Measurements from ENCODE around the gene ST3GAL3.

ST3GAL3 gene, protein sequence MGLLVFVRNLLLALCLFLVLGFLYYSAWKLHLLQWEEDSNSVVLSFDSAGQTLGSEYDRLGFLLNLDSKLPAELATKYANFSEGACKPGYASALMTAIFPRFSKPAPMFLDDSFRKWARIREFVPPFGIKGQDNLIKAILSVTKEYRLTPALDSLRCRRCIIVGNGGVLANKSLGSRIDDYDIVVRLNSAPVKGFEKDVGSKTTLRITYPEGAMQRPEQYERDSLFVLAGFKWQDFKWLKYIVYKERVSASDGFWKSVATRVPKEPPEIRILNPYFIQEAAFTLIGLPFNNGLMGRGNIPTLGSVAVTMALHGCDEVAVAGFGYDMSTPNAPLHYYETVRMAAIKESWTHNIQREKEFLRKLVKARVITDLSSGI

DNA sequence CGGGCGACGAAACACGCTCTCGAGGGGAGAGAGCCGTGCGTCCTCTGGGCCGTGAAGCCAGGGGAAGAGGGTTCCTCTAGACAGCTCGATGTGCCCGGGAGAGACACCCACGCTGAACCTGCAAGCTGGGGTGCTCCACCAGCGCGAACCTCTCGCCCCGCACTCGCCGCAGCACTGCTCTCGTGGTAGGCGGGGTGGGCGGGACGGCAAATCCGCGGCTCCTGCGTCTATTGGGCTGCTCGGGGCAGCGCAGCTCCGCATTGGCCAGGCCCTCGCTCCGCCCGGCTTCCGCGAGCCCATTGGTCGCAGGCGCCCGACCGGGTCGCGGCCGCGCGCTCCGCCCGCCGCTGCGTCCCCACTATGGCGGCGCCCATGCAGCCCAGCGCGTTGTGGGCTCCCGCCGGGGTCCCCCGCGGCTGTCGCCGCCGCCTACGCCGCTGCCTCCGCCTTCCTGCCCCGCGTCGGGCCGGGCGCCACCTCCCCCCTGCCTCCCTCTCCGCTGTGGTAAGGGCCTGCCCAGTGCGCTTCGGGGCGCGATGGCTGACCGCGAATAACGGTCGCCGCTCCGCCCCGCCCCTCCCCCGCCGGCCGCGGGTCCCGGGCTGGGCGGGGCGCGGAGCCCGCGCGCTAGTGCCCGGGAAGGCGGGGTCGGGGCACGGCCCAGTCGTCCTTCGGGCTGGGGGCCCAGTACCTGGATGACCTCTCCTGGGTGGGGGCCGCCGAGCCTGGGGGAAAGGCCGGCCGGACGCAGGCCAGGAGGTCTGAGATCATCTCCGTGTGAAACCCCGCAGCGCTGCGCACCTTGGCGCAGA is at the start of gene ST3GAL3:
TSS of gene ST3GAL3 (plus strand) at position 347 of the 812 bp plus-strand sequence. CDS start 28,727 bp downstream, outside the sequence.
- Histone ChIP-seq H3K9ac (ENCODE audit: low read depth, low read length) (peak within 1 kb of the TSS; percentile 73), H3K4me1 (ENCODE audit: insufficient read depth, low read length) (peaks cover 5% of the 10 kb centered on the region; the same call in 1 of the 2 replicates), H3K9me3 (ENCODE audit: control insufficient read depth, insufficient read depth, low read length) (no peaks in the 10 kb centered on the region), H3K36me3 (ENCODE audit: insufficient read depth, low read length) (peaks cover 7% of the 10 kb centered on the region)

DNA sequence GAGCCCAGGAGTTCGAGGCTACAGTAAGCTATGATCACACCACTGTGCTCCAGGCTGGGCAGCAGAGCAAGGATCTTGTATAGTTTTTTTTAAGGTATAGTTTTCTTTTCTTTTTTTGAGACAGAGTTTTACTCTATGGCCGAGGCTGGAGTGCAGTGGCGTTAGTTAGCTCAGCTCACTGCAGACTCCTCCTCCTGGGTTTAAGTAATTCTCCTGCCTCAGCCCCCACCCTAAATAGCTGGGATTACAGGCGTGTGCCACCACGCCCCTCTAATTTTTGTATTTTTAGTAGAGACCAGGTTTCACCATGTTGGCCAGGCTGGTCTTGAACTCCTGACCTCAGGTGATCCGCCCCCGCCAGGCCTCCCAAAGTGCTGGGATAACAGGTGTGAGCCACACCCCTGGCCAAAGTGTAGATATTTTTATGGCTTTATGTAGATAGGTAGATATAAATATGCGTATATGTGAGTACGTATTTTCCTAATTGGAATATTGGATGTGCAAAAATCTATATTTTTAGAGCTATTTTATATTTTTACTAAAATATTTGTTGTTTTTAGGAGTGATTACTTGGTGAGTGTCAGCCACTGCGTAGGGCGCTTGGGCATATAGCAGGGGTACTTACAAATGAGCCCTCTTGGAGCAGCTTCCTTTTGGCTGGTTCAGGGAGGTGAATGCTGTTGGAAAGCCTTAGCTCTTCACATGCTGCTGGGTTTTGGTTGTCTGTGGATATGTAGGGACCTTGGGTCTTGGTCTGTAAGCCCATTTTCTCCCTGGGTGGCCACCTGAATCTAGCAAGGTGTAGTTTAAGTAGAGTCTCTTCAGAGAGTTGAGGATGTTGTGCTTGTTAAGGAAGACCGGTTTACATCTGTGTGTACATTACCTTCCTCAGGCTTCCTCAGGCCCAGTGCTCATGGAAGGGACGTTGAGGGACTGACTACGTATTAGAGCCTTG is 47.8 kb upstream of the ST3GAL3 start:
- Histone ChIP-seq H3K9me3 (ENCODE audit: control insufficient read depth, insufficient read depth, low read length) (no peaks in the 10 kb centered on the region), H3K36me3 (ENCODE audit: insufficient read depth, low read length) (peaks cover 31% of the 10 kb centered on the region), H3K4me1 (ENCODE audit: insufficient read depth, low read length) (peaks cover 6% of the 10 kb centered on the region; the same call in 1 of the 2 replicates), H3K9ac (ENCODE audit: low read depth, low read length) (no peak overlapping the region)

DNA sequence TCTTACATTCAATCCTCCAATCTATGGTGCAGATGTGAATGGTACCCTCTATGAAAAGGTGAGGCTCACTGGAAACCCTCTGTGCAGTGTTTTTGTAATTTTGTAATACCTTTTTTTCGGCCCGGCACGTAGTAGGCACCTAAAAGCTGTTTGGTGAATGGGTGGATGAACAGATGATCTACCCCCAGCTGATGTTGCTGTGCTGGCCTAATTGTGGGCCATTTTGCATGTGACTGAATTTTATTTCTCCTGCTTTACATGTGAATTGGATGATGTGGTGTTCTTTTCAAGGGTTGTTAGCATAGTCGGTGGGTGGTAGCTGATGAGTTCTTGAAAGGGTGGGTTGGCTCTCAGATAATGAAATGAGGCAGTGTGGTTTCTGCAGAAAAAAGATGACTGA is 47.0 kb upstream of the ST3GAL3 start:
- H3K9ac ChIP-seq (ENCODE audit: low read depth, low read length), result no peak overlapping the region
- peaks cover 6% of the 10 kb centered on the region; the same call in 1 of the 2 replicates for H3K4me1 ChIP-seq (ENCODE audit: insufficient read depth, low read length)
- H3K36me3 ChIP-seq (ENCODE audit: insufficient read depth, low read length), result peaks cover 29% of the 10 kb centered on the region
- no peaks in the 10 kb centered on the region for H3K9me3 ChIP-seq (ENCODE audit: control insufficient read depth, insufficient read depth, low read length)

DNA sequence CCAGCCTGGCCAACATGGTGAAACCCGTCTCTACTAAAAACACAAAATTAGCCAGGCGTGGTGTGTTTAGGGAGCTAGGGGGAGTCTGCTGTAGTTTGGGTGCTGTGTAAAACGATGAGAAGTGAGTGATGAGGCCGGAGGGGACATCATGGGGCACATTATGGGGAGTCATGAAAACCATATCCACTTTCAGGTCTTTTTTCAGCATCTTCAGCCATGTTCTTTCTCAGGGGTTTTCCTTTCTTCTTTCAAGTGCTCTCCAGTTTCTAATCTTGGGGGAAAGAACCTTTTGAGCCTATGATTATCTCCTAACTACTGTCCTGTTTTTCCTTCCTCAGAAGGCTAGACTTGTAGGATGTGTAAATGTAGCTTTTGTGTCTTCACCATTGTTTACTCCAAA is 43.0 kb upstream of the ST3GAL3 start:
- Histone ChIP-seq H3K4me1 (ENCODE audit: insufficient read depth, low read length) (peaks cover 6% of the 10 kb centered on the region; the same call in 1 of the 2 replicates), H3K9me3 (ENCODE audit: control insufficient read depth, insufficient read depth, low read length) (no peaks in the 10 kb centered on the region), H3K9ac (ENCODE audit: low read depth, low read length) (no peak overlapping the region), H3K36me3 (ENCODE audit: insufficient read depth, low read length) (peaks cover 49% of the 10 kb centered on the region)

DNA sequence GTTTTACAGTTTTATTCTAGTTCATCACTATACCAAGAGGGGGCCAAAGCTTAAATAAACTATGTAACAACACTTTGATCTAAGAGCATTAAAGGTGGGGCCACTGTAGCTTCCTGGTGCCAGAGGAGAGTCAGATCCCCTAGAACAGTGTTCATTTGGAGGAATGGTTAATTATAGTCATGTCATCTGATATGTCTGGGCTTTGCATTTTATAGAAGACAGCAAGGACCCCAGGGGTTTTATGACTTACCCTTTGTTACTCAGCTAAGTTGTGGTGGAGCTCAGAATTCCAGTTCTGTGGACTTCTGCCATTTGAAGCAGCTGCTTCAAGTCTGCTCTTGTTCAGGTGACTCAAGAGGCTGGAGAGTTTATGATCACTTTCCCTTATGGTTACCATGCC is 40.7 kb upstream of the ST3GAL3 start:
- H3K9me3 ChIP-seq (ENCODE audit: control insufficient read depth, insufficient read depth, low read length), result no peaks in the 10 kb centered on the region

DNA sequence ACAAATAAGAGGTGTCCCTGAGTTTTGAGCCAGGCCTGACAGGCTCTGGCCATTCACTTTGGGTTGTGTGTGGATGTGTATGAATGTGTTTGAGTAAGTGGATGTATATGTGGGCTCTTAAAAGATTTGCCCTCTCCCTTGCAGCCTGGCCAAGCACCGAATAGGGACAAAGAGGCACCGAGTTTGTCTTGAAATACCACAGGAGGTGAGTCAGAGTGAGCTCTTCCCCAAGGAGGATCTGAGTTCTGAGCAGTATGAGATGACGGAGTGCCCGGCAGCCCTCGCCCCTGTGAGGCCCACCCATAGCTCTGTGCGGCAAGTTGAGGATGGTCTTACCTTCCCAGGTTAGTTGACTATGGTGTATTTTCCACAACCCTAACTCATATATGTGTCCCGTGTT is 38.4 kb upstream of the ST3GAL3 start:
- Histone ChIP-seq H3K4me1 (ENCODE audit: insufficient read depth, low read length) (no peaks in the 10 kb centered on the region; the same call in 1 of the 2 replicates), H3K9ac (ENCODE audit: low read depth, low read length) (no peak overlapping the region), H3K9me3 (ENCODE audit: control insufficient read depth, insufficient read depth, low read length) (no peaks in the 10 kb centered on the region), H3K36me3 (ENCODE audit: insufficient read depth, low read length) (peaks cover 65% of the 10 kb centered on the region)

More for the DNA sequence above, 40.7 kb upstream of the ST3GAL3 start:
- H3K9ac ChIP-seq (ENCODE audit: low read depth, low read length), result no peak overlapping the region
- H3K36me3 ChIP-seq (ENCODE audit: insufficient read depth, low read length), result peaks cover 65% of the 10 kb centered on the region
- H3K4me1 ChIP-seq (ENCODE audit: insufficient read depth, low read length), result no peaks in the 10 kb centered on the region; the same call in 1 of the 2 replicates

DNA sequence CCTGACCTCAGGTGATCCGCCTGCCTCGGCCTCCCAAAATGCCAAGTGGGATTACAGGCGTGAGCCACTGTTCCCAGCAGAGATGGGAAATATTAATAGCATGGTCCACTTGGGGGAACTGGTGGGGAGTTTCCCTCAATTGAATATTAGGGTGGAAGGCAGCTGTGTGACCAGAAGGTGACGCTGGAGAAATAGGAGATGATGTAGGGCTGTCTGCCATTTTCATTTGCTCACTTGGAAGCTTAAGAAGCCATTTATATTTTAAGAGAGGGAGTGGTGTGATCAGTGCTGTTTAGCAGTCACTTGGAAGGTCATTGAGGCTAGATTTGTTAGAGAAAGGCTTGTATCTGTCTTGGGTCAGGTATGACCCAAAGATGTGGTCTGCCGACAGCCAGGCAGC is 37.5 kb upstream of the ST3GAL3 start:
- Histone ChIP-seq H3K4me1 (ENCODE audit: insufficient read depth, low read length) (no peaks in the 10 kb centered on the region; the same call in 1 of the 2 replicates), H3K9me3 (ENCODE audit: control insufficient read depth, insufficient read depth, low read length) (no peaks in the 10 kb centered on the region), H3K36me3 (ENCODE audit: insufficient read depth, low read length) (peaks cover 64% of the 10 kb centered on the region), H3K9ac (ENCODE audit: low read depth, low read length) (no peak overlapping the region)

DNA sequence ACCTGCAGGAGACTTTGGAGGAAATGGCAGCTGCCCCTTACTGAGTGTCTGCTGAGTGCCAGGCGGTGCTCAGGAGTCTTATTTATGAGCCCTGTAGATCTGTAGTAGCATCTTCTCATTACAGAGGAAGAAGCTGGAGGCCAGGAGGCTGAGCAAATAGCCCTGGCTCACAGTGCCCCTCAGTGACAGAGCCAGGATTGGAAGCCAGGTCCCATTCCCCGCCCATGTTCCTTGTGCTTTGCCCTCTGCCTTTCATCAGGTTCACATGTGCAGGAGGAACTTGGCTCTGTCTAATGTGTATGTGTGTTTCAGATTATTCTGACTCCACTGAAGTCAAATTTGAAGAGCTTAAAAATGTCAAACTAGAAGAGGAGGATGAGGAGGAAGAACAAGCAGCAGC is 36.1 kb upstream of the ST3GAL3 start:
- Histone ChIP-seq H3K9me3 (ENCODE audit: control insufficient read depth, insufficient read depth, low read length) (no peaks in the 10 kb centered on the region), H3K9ac (ENCODE audit: low read depth, low read length) (no peak overlapping the region), H3K4me1 (ENCODE audit: insufficient read depth, low read length) (no peaks in the 10 kb centered on the region; the same call in 1 of the 2 replicates), H3K36me3 (ENCODE audit: insufficient read depth, low read length) (peaks cover 61% of the 10 kb centered on the region)

DNA sequence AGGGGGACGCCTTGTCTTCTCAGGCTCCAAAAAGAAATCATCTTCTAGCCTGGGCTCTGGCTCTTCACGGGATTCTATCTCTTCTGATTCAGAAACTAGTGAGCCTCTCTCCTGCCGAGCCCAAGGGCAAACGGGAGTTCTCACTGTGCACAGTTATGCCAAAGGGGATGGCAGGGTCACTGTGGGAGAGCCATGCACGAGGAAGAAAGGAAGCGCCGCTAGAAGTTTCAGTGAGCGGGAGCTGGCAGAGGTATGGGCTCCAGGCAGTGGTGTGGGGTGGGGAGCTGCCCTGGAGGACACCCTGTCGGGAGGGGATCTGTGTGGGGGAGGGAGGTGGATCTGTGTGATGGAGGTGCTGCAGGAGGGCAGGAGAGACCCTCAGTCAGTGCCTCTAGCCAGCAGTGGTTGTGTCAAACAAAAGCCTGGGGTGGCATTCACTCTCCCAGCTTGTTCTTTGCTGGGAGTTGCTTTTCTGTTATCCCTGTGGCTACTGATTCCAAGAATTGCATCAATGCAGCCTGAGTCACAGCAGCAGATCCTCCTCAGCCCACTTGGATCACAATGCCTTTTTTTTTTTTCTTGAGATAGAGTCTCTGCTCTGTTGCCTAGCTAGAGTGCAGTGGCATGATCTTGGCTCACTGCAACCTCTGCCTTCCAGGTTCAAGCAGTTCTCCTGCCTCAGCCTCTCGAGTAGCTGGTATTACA is 35.6 kb upstream of the ST3GAL3 start:
- no peaks in the 10 kb centered on the region; the same call in 1 of the 2 replicates for H3K4me1 ChIP-seq (ENCODE audit: insufficient read depth, low read length)
- H3K9me3 ChIP-seq (ENCODE audit: control insufficient read depth, insufficient read depth, low read length), result no peaks in the 10 kb centered on the region
- no peak overlapping the region for H3K9ac ChIP-seq (ENCODE audit: low read depth, low read length)
- H3K36me3 ChIP-seq (ENCODE audit: insufficient read depth, low read length), result peaks cover 55% of the 10 kb centered on the region

DNA sequence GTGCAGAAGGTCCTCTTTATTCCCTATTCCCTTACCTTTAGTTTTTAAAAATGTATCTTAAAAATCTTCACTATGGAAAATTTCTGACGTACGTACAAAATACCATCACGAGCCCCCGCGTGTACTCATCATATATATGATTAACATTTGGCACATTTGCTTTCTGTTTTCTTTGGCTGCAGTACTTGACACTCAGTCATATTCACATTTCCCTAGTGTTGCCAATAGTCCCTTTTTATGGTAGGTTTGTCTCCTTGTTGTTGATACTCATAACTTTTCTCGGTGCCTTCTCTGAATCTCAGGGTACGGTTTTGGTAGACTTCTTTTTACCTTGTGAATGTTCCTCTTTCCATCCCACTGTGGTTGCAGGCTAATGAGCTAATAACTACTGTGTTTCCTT is 34.1 kb upstream of the ST3GAL3 start:
- no peak overlapping the region for H3K9ac ChIP-seq (ENCODE audit: low read depth, low read length)
- no peaks in the 10 kb centered on the region for H3K9me3 ChIP-seq (ENCODE audit: control insufficient read depth, insufficient read depth, low read length)
- H3K4me1 ChIP-seq (ENCODE audit: insufficient read depth, low read length), result no peaks in the 10 kb centered on the region
- peaks cover 44% of the 10 kb centered on the region for H3K36me3 ChIP-seq (ENCODE audit: insufficient read depth, low read length)

DNA sequence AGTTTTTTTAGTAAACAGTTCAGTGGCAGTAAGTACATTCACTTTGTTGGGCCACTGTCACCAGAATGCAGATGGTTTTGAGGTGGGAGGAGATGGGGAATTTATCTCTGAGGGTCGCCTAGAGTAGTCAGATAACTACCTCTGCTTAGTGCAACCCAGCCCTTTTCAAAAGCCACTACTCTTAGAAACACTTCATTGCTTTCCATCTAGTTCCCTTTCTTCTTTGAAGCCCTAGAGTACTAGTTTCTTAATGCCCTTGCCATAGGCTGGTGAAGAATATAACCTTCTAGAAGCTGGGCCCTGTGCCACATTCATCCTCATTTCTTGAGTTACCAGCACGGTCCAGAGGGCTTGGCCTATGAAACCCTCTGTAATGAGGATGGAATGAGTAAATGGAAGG is 28.4 kb upstream of the ST3GAL3 start:
- H3K9me3 ChIP-seq (ENCODE audit: control insufficient read depth, insufficient read depth, low read length), result no peaks in the 10 kb centered on the region
- peaks cover 28% of the 10 kb centered on the region for H3K36me3 ChIP-seq (ENCODE audit: insufficient read depth, low read length)
- no peaks in the 10 kb centered on the region for H3K4me1 ChIP-seq (ENCODE audit: insufficient read depth, low read length)
- H3K9ac ChIP-seq (ENCODE audit: low read depth, low read length), result no peak overlapping the region

DNA sequence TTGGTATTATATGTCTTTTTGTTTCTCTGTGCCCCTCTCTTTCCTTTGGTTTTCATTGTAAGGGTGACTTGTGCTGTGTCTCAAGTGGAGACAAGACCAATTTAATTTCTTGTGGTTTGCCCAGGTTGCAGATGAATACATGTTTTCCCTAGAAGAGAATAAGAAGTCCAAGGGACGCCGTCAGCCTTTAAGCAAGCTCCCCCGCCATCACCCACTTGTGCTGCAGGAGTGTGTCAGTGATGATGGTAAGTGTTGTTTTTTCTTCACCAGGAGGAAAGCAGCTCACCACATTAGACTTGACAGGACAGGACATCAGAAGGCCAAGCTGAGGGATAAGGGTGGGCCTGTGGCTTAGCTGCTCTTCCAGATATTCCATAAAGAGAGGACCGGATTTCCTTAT is 23.8 kb upstream of the ST3GAL3 start:
- Histone ChIP-seq H3K36me3 (ENCODE audit: insufficient read depth, low read length) (peaks cover 58% of the 10 kb centered on the region), H3K4me1 (ENCODE audit: insufficient read depth, low read length) (no peaks in the 10 kb centered on the region), H3K9ac (ENCODE audit: low read depth, low read length) (no peak overlapping the region), H3K9me3 (ENCODE audit: control insufficient read depth, insufficient read depth, low read length) (no peaks in the 10 kb centered on the region)

DNA sequence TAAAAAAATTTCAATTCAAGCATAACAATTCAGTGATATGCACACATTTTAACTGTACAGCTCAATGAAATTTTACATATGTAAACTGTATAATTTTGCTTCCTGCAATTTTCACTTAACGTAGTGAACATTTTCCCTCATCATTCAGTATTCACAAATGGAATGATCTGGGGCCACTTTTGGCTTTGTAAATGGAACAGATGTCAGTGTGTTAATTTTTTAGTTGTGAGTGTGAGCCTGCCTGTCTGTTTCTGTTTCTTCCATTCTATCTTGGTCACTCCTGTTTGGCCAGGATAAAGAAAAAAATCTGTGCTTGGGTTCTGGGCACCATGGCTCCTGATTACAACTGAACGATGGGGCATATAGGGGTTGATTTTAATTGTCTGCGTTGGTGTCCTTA is 20.5 kb upstream of the ST3GAL3 start:
- Histone ChIP-seq H3K36me3 (ENCODE audit: insufficient read depth, low read length) (peaks cover 74% of the 10 kb centered on the region), H3K9me3 (ENCODE audit: control insufficient read depth, insufficient read depth, low read length) (no peaks in the 10 kb centered on the region)

More for the DNA sequence above, 20.5 kb upstream of the ST3GAL3 start:
- Histone ChIP-seq H3K4me1 (ENCODE audit: insufficient read depth, low read length) (no peaks in the 10 kb centered on the region), H3K9ac (ENCODE audit: low read depth, low read length) (no peak overlapping the region)
